Activated CD4-positive, alpha-beta T cell treated with anti-CD3 and anti-CD28 coated beads, Interleukin-2, amount 50 U/mL, for 1 hour (primary cell): ENCODE measurements around the gene DTNA.
"Not testable (repeated sequence)": the region's sequence is repeated elsewhere in the genome, so short reads cannot be mapped to it uniquely, and the experiment has no call there.

Source experiments
- DNase-seq: peaks from one replicate; pipeline ENCODE4 v3.0.0-alpha.2; 2020

DTNA gene

DNA sequence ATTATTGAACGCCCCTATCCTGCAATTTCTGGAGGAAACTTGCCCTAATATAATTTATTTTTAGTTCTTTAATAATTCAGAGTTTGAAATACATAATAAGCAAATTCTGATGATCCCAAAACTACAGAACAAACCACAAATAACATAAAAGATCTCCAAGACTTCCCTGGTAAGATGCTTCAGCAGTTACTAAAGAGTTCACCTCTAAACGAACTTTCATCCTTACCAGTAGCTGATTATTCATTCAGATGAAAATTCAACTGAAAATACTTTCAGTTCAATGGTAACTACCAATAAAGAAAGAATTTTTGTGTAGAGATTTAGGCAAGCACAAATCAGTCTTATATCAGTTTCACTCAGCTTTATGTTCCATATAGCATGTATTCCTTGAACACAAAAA, 201.0 kb downstream of the DTNA start:
- DNase-seq = no peak

DNA sequence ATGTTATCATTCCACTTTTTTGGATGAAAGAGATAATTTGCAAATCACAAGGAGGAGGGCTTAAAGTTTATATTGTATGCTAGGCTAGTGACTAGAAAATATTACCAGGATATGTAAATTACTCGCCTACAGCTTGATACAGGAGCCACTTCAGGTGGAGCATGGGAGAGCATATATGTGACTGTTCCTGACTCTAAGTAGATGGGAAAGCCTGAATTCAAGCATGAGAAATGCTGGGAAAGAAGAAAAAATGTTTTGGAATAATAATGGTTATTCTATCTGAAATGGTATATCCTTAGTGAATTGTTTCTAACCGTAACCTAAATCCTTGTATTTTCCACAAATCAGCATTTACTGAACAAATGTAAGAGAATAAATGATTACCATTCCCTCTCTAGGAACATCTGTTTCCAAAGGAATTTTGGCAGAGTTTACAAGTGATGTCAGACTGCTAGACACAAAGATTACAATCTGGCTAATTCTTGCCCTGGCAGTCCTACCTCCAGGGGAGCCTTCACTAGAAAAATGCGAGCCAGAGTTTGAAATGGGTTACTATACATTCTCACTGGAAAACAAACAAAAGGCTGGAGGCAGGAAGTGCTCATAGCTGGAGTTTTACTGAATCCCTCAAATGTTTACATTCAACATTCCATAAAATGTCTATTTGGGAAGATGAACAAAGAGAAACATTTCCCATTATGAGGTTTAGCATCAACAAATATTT, 201.7 kb downstream of the DTNA start:
- no peak for DNase-seq

DNA sequence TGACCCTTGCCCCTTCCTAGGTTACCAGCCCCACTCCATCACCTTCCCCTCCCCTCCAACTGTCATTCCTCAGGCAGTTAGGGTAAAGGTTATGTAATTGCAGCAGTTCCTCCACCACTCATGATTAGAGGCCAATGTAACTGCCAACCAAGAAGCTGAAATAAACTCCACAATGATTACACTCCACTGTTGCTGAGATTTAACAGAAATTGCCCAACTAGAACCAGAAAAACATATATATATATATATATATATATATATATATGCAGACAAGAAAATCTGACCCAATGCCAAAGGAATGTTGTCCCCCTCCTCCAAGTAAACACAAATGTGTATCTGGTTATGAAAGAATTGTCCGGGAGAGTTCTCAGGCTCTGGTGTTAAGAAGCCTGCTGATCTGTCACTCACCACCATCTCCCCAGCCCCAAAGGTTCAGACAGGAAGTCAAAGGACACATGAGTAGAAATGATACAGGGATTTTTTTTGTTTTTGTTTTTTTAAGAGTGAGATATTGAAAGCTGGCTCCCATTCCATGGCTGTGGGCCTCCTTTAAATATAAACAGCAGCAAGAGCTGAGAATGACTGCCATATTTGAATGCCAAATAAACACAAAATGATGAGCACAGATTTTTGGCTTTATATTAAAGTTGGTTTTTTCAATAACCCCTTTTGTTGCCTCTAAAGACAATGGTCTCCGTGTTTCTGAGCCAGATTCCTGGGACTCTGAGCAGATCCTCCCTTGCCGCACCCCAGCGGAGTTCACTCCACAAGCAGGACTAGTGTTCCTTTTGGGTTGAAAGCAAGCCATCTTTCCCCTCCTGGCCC, 204.0 kb downstream of the DTNA start:
- DNase-seq = no peak

DNA sequence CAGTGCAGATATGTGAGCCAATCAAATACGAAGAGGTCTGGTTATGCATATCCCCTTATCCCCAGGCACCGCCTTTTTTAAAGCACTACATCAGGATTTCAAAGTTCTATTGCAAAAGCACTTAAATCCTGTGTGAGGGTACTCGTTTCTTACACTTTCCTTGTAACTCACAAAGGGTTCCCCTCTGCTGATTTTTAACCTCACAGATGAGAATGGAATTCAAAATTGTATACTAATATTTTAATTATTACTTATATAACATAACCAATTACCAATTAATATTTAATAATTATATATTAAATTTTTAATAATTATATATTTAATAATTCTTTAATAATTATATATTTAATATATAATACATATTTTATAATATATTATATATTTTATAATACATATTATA, 204.9 kb downstream of the DTNA start:
- DNase-seq = no peak

DNA sequence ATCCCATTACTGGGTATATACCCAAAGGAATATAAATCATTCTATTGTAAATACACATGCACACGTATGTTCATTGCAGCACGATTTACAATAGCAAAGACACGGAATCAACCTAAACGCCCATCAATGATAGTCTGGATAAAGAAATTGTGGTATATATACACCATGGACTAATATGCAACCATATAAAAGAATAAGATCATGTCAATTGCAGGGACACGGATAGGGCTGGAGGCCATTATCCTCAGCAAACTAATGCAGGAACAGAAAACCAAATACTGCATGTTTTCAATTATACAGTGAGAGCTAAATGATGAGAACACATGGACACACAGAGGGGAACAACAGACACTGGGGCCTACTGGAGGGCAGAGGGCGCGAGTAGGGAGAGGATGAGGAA, 206.4 kb downstream of the DTNA start:
- DNase-seq = not testable (repeated sequence)

DNA sequence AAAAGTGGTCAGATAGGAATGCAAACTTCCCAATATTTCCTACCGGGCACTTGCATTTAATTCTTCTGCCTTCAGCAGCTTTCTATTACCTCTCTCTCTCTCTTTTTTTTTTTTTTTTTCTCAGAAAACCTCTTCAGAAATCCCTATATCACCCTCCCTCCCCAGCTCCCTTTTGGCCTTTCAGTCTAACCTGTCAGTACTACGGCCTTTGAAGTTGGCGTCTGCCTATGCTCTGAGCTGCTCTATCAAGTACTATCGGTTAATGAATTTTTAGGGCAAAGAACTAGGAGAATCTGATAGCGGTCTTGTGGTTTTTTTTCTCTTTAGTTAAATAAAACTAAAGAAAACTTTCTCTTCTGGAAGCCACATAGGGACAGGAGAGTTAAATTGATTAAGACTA, 208.8 kb downstream of the DTNA start:
- no peak for DNase-seq

DNA sequence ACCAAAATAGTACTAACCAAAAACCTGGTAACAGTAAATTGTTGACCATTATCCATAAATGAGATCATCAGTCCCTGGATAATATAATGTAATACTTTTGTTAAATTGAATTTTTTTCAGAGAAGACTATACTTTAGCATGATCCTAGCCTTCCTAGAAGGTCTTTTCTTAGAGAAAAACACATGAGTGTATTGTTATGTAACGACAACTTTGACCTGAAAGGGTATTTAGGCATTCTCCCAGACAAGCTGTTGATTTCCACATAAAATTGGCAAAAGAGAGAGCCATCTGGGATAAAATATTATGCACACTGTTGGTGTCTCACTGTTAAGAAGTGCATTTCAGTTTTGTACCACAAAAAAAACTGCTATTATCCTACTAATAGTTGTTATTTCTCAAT, 211.1 kb downstream of the DTNA start:
- DNase-seq = no peak

DNA sequence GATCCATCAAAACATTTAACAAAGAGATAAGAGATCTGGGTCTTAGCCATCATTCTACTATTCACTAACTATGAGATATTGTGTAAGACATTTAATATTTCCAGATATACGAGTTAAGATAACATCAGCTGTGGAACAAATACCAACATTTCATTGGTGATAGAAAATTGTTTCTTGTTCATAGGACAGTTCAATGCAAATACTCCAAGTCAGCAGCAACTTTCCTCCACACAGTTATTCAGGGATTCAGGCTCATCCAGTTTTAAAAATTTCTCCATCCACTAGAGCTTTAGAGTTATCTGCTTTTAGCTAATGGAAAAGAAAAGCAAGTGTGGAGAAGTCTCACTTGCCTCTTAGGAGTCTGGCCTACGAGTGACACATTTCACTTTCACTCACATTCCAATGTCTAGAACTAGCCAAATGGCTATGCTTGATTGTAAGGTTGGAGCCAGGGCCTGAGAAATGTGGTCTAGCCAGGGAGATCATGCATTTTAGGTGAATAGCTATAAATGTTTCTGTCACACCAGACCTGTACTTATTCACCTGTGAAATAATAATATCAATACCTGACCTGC, 211.8 kb downstream of the DTNA start:
- DNase-seq = no peak

DNA sequence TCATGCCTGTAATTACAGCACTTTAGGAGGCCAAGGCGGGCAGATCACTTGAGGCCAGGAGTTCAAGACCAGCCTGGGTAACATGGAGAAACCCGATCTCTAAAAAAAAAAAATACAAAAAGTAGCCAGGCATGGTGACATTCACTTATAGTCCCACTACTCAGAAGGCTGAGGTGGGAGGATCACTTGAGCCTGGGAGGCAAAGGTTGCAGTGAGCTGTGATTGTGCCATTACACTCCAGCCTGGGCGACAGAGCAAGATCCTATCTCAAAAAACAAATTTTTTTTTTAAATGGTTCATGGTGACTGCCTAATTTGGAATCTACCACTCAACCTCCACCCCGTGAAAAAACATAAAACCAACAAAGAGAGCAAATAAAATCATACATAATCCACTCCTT, 212.5 kb downstream of the DTNA start:
- DNase-seq = not testable (repeated sequence)

DNA sequence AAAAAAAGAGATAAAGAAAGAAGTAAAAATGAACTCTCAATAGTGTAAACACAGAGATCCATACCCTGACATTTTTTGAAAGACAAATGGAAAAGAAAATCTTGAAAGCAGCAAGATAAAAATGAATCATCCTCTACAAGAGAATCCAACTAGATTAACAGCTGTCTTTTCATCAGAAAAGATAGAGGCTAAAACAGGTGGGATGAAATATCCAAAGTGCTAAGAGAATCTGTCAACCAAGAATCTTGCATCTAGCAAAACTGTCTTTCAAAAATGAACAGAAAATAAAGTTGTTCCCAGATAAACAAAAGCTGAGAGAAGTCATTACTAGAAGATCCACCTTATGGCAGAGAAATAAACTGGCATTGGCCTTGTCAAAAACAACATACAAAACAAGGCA, 213.8 kb downstream of the DTNA start:
- no peak for DNase-seq

DNA sequence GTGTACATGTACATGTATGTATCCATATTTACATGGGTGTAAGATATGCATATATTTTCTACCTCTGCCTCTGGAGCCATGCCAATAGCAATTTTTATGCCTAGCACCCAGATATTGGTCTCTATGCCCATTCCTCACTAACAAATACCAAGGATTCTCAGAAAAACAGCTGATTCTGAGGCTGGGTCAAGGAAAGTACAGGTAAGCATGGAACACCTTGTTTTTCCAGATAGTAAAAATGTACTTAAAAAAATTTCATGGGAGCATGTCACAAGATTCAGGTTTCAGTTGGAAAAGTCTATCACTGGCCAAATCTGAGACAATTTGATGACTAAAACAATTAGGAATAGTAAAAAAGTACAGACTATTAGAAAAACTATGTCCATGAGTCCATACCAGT, 216.6 kb downstream of the DTNA start:
- DNase-seq = no peak

DNA sequence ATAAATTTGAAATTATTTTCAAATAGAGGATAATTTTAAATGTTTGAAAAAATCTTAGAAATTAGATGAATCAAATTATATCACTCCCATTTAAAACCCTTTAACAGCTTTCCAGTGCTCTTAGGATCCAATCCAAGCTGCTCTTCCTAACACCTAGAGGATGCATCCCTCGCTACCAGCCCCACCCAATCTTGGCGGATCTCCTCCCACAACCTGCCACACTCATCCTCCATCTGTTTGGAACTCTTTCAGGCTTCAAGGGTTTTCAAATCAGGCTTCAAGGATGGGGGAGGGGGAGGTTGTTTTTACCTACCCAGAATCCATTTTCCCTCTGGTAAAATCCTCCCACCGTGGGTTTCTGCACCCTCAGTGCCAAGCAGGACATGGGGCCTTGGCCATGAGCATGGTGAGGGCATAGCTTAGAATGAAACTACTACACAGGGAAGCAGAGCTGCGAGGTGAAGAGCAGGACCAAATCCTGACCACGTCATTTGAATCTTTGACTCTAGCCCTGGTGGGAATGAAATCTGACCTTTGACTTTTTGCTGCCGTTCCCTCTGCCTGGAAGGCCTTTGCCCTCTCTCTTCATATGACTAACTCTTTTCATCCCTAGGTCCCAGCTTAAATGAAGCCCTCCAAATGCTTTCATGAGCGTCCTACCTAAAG, 218.1 kb downstream of the DTNA start:
- DNase-seq = no peak

DNA sequence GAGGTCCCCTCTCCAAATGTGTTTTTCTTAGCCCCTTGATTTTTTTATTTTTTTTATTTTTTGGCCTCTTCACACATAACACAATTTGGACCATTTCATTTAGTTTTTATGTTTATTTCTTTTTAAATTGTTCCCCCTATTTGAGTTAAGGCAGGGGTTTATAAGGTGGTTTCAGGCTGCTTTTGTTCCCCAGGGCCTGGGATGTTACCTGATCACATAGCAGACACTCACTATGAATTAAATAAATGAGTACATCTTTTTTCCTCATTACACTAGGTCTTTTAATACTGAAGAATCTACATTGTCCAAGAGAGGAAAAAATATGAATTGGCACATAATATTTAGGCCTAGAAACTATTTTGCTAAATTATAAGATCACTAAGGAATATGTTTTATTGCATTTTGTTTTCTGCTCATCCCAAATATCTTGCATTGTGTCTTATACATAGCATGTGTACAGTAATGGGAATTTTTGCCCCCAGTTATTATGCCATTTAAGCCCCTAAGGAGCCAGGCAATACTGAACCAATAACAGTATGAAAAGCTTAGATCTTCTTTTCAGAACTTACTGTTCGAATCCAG, 218.7 kb downstream of the DTNA start:
- no peak for DNase-seq

DNA sequence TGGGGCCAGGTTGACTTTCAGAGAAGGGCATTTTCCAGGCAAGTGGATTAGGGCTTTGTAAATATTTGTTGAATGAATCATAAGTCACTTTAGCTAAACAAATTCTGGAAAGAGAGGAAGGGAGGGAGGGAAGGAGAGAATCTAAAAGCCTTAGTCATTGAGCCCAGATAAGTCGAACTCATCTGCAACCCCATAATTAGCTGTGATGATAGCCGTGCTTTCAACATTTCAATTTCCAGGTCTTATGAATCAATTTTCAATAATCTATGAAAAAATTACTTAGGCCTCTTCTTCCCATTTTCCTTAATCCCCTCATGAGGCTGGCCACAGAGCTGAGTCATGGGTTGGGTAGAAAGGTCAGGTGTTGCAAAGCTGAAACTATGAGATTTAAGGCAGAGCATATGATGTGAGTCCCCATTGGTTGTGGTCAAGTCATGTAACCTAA, 219.3 kb downstream of the DTNA start:
- no peak for DNase-seq

DNA sequence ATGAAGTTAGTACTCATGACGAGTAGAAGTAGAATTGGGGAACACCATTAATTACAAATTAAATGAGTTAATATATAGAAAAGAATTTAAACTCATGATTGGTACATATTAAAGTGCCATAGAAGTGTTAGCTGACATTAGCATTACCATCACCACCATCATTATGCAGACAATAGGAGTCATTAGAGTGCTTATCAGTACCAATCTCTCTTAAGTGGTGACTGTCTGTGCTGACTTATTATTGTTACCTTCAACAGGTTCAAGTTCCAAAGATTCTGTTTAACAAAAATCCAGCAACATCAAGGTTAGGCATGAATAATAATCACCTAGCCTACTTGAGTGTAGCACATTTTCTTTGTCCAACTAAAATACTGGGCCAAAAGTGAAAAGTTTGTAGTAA, 222.3 kb downstream of the DTNA start:
- DNase-seq = no peak

DNA sequence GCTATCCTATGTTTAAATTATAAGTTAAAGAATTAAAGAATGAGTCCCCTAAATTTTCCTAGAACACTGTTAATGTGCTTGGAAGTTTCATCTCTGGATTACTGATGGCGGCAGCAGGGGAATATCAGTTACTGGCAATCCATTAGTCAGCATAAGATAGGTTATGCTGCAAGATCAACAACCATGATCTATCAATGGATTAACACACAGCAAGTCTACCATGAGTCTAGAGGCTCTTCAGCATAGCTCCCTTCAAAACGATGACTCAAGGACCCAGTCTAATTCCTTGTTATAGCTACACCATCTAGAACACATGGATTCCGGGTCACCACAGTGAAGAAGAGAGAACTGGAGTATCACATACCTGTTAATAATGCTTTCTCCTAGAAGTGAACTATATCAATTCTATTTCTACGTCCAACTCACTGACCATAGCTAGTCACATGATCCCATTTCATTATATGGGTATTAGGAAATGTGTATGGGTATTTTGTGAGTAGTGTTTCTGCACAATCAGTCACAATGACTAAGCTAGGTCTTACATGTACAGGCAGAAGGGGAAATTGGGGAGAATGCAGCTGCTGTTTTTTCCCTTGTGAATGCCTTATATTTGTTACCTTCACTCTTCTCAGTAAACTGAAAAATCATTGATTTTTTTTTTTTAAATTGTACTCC, 222.8 kb downstream of the DTNA start:
- no peak for DNase-seq

DNA sequence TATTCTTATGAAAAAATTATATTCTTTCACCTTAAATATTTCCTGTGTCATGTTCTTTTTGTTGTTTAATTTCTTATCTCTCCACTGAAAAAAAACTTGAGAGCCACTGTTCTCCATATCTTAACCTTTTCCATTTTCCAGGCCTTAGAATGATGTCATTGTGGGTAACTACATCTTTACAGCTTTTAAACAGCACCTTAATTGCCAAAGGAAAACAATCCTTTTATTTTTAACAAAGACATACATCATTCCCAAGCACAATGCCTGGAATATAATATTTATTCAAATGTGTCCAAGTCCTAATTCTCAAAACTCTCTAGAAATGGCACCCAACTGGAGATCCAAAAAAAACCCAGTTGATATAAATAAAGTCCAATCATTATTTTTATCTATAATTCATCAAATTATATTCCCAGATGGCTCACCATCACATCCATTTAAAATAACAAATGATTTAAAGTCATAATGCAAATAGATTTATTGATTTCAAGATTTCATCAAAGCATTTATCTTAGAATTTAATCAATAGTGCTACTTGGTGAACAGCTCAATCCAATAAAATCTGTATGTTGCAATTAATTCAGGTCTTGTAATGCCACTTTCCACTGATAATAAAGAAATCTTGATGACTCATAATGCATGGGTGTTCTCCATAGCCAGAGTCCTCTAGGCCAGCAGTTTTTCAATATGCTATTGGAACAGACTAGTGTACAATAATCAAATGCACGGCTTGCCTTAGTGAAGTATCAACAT, 224.0 kb downstream of the DTNA start:
- DNase-seq = no peak

DNA sequence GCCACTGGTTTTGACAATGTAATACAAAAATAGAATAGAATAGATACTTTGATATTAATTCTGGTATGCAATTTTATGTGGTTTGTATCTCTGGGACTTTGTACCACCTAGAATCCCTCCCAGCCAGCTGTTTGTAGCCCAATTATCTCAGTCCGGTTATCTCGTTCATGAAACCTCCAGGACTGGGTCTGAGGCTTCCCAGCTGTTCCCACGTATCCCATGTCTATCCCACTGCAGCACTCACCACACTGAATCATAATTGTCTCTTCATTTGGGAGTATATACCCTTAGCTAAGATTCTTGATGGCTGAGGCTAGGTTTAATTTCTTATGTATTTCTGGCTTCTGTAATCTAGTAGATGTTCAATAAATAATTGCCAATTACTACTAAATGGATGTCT, 226.7 kb downstream of the DTNA start:
- DNase-seq = no peak

DNA sequence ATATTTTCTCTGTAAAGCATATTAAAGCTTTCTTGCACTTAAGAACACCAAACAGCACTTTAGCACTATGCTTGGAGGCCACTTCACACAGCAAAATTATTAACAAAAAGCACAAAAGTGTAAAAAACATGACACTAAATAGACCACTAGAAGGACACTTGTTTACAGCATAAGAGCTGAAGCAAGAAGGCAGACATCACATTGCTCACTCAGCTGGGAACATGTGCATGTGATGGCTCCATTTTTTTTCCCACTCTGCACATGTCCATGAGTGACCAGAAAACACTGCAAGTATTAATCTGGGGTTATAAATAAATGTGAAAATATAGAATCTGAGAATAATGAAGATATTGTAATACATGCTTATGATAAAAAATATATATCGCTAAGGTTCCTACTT, 228.0 kb downstream of the DTNA start:
- no peak for DNase-seq
